ENCODE results near the gene PHOSPHO2.

PHOSPHO2 gene

GRCh38 chr2:169715379-169716237 lies 21.3 kb downstream of the PHOSPHO2 start:
- Histone ChIP-seq H3K4me3 (replicated peaks; ENCODE audit: insufficient read depth, low read length) (no peak overlapping the region), H3K27ac (replicated peaks) (no peak overlapping the region), H3K27me3 (ENCODE audit: insufficient read depth, poor library complexity, severe bottlenecking) (no peaks in the 10 kb centered on the region)
- TF ChIP-seq, protein P1, sequence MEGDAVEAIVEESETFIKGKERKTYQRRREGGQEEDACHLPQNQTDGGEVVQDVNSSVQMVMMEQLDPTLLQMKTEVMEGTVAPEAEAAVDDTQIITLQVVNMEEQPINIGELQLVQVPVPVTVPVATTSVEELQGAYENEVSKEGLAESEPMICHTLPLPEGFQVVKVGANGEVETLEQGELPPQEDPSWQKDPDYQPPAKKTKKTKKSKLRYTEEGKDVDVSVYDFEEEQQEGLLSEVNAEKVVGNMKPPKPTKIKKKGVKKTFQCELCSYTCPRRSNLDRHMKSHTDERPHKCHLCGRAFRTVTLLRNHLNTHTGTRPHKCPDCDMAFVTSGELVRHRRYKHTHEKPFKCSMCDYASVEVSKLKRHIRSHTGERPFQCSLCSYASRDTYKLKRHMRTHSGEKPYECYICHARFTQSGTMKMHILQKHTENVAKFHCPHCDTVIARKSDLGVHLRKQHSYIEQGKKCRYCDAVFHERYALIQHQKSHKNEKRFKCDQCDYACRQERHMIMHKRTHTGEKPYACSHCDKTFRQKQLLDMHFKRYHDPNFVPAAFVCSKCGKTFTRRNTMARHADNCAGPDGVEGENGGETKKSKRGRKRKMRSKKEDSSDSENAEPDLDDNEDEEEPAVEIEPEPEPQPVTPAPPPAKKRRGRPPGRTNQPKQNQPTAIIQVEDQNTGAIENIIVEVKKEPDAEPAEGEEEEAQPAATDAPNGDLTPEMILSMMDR (IDR thresholded peaks at IDR 0.05; ENCODE audit: insufficient read depth, low read length) = no peak
- TF ChIP-seq SPI1 (IDR thresholded peaks at IDR 0.05; ENCODE audit: borderline replicate concordance, low read depth) = no peak
- TF ChIP-seq GABPA (IDR thresholded peaks at IDR 0.05; ENCODE audit: low read depth) = no peak
- TF ChIP-seq POLR2AphosphoS5 (IDR thresholded peaks at IDR 0.05; ENCODE audit: low read depth) = no peak
- TF ChIP-seq, protein P2, sequence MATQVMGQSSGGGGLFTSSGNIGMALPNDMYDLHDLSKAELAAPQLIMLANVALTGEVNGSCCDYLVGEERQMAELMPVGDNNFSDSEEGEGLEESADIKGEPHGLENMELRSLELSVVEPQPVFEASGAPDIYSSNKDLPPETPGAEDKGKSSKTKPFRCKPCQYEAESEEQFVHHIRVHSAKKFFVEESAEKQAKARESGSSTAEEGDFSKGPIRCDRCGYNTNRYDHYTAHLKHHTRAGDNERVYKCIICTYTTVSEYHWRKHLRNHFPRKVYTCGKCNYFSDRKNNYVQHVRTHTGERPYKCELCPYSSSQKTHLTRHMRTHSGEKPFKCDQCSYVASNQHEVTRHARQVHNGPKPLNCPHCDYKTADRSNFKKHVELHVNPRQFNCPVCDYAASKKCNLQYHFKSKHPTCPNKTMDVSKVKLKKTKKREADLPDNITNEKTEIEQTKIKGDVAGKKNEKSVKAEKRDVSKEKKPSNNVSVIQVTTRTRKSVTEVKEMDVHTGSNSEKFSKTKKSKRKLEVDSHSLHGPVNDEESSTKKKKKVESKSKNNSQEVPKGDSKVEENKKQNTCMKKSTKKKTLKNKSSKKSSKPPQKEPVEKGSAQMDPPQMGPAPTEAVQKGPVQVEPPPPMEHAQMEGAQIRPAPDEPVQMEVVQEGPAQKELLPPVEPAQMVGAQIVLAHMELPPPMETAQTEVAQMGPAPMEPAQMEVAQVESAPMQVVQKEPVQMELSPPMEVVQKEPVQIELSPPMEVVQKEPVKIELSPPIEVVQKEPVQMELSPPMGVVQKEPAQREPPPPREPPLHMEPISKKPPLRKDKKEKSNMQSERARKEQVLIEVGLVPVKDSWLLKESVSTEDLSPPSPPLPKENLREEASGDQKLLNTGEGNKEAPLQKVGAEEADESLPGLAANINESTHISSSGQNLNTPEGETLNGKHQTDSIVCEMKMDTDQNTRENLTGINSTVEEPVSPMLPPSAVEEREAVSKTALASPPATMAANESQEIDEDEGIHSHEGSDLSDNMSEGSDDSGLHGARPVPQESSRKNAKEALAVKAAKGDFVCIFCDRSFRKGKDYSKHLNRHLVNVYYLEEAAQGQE (IDR thresholded peaks at IDR 0.05; ENCODE audit: insufficient replicate concordance, low read depth) = no peak
- no peak for DNase-seq (ENCODE audit: low read depth in 1 of 2, low spot score in 1 of 2)

- no peaks in the 10 kb centered on the region for H3K27me3 ChIP-seq (ENCODE audit: insufficient read depth, poor library complexity, severe bottlenecking)
- no peak overlapping the region for H3K27ac ChIP-seq (replicated peaks)
- H3K4me3 ChIP-seq (replicated peaks; ENCODE audit: insufficient read depth, low read length) = no peak overlapping the region
- TF ChIP-seq GABPA (IDR thresholded peaks at IDR 0.05; ENCODE audit: low read depth) (no peak), SPI1 (IDR thresholded peaks at IDR 0.05; ENCODE audit: borderline replicate concordance, low read depth) (no peak), POLR2AphosphoS5 (IDR thresholded peaks at IDR 0.05; ENCODE audit: low read depth) (no peak)
- TF ChIP-seq, protein P1 (IDR thresholded peaks at IDR 0.05; ENCODE audit: insufficient read depth, low read length) = no peak
- TF ChIP-seq, protein P2 (IDR thresholded peaks at IDR 0.05; ENCODE audit: insufficient replicate concordance, low read depth) = no peak
- DNase-seq (ENCODE audit: low read depth in 1 of 2, low spot score in 1 of 2) = no peak
Observed at GRCh38 chr2:169716238-169716886, 22.1 kb downstream of the PHOSPHO2 start.

DNA sequence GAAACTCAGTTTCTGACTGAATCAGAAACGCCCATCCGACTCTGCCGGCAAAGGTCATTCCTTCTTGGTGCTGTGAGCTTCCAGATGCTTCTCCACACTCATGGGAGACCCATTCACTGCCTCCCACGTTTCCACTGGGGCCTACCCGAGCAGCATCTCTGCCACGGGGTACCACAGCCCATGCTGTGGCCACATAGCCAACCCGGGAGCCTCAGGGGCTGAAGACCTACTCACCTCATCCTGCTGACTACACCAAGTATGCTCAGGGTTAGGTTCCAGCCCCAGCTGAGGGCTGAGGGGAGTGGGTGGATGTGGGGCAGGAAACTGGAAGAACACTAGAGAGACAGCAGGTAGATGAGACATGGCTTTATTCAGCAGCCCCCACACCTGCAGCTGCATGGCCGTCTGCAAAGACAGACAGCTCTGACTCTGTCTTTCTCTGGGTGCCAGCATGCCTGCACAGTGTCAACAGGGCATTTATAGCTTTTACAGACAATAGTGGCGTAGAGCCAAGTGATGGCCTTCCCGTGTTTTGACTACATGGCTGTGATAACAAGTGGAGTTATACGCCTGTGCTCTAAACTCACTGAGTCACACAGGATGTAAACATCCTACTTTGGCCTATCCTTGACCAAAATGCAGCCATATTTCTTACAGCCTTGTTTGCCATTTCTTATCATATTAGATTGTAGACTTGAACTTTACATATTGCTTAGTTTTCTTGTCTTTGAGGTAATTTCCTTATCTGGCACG lies 22.8 kb downstream of the PHOSPHO2 start:
- H3K27me3 ChIP-seq (ENCODE audit: insufficient read depth, poor library complexity, severe bottlenecking) = no peaks in the 10 kb centered on the region
- TF ChIP-seq, protein P2 (IDR thresholded peaks at IDR 0.05; ENCODE audit: insufficient replicate concordance, low read depth) = no peak
- TF ChIP-seq POLR2AphosphoS5 (IDR thresholded peaks at IDR 0.05; ENCODE audit: low read depth) (no peak), GABPA (IDR thresholded peaks at IDR 0.05; ENCODE audit: low read depth) (no peak), SPI1 (IDR thresholded peaks at IDR 0.05; ENCODE audit: borderline replicate concordance, low read depth) (no peak)
- TF ChIP-seq, protein P1 (IDR thresholded peaks at IDR 0.05; ENCODE audit: insufficient read depth, low read length) = no peak
- no peak overlapping the region for H3K4me3 ChIP-seq (replicated peaks; ENCODE audit: insufficient read depth, low read length)
- H3K27ac ChIP-seq (replicated peaks) = no peak overlapping the region
- DNase-seq (ENCODE audit: low read depth in 1 of 2, low spot score in 1 of 2) = no peak

All from HL-60 (cell line).